ENCODE measurements around the gene TMTC1.

Gene TMTC1

GRCh38 chr12:29741342-29742241, 42.1 kb downstream of the TMTC1 start:
- DNase-seq (ENCODE audit: low read depth): no peak

GRCh38 chr12:29739279-29739991, 44.3 kb downstream of the TMTC1 start:
- no peak for DNase-seq (ENCODE audit: low read depth)

- no peak for DNase-seq (ENCODE audit: low read depth)
These were observed 45.4 kb downstream of the TMTC1 start for GRCh38 chr12:29738365-29738764.

GRCh38 chr12:29737644-29738043, 46.1 kb downstream of the TMTC1 start:
- DNase-seq (ENCODE audit: low read depth): no peak

GRCh38 chr12:29735604-29736003, 48.1 kb downstream of the TMTC1 start:
- DNase-seq (ENCODE audit: low read depth): no peak

- DNase-seq (ENCODE audit: low read depth): no peak
These were observed 49.0 kb downstream of the TMTC1 start for GRCh38 chr12:29734734-29735133.

GRCh38 chr12:29734305-29734704, 49.4 kb downstream of the TMTC1 start:
- no peak for DNase-seq (ENCODE audit: low read depth)

- no peak for DNase-seq (ENCODE audit: low read depth)
These were observed 50.2 kb downstream of the TMTC1 start for GRCh38 chr12:29733501-29733900.

GRCh38 chr12:29733060-29733459, 50.7 kb downstream of the TMTC1 start:
- no peak for DNase-seq (ENCODE audit: low read depth)

- no peak for DNase-seq (ENCODE audit: low read depth)
These were observed 51.1 kb downstream of the TMTC1 start for GRCh38 chr12:29732593-29732992.

- DNase-seq (ENCODE audit: low read depth): no peak
These were observed 51.6 kb downstream of the TMTC1 start for GRCh38 chr12:29732191-29732590.

- DNase-seq (ENCODE audit: low read depth): no peak
These were observed 52.2 kb downstream of the TMTC1 start for GRCh38 chr12:29731591-29731990.

- DNase-seq (ENCODE audit: low read depth): no peak
These were observed 53.3 kb downstream of the TMTC1 start for GRCh38 chr12:29730481-29730880.

- DNase-seq (ENCODE audit: low read depth): no peak
These were observed 55.7 kb downstream of the TMTC1 start for GRCh38 chr12:29728030-29728429.

GRCh38 chr12:29726741-29727348, 56.9 kb downstream of the TMTC1 start:
- no peak for DNase-seq (ENCODE audit: low read depth)

- DNase-seq (ENCODE audit: low read depth): no peak
These were observed 57.4 kb downstream of the TMTC1 start for GRCh38 chr12:29726321-29726692.

GRCh38 chr12:29725587-29726320, 58.0 kb downstream of the TMTC1 start:
- DNase-seq (ENCODE audit: low read depth): no peak

- DNase-seq (ENCODE audit: low read depth): no peak
These were observed 61.6 kb downstream of the TMTC1 start for GRCh38 chr12:29722164-29722563.

- DNase-seq (ENCODE audit: low read depth): no peak
These were observed 64.4 kb downstream of the TMTC1 start for GRCh38 chr12:29719381-29719780.

- DNase-seq (ENCODE audit: low read depth): no peak
These were observed 66.1 kb downstream of the TMTC1 start for GRCh38 chr12:29717540-29718100.

- DNase-seq (ENCODE audit: low read depth): no peak
These were observed 68.8 kb downstream of the TMTC1 start for GRCh38 chr12:29714966-29715365.

GRCh38 chr12:29713729-29714128, 70.0 kb downstream of the TMTC1 start:
- no peak for DNase-seq (ENCODE audit: low read depth)
